Tibial nerve (tissue), 4 donors: ENCODE measurements around the gene LARP1. TPM values are rescaled to one million over a fixed set of nuclear protein-coding genes. Genes with fewer than 3 reads are reported as not detected.

ENCODE experiments used
- DNase-seq, 2 donors: peaks; one replicate each; pipeline ENCODE4 v3.0.0-alpha.2; 2019; ENCODE audit warnings: low spot score in 2 of 2
- H3K27ac ChIP-seq, 4 donors: fragments of 200-600 bp; sonication (generic) in 3 of 4; one replicate each; pipeline ENCODE4 v1.5.1; 2017 to 2019; ENCODE audit warnings: mild to moderate bottlenecking in 1 of 4
- H3K27me3 ChIP-seq, 2 donors: fragments of 200-600 bp; sonication (generic) in 1 of 2; one replicate each; pipeline versions ENCODE4 v1.5.1 to v1.6.0; 2017 to 2019
- H3K36me3 ChIP-seq, 3 donors: fragments of 200-600 bp; sonication (generic); one replicate each; pipeline ENCODE4 v1.5.1; 2018 to 2019
- H3K4me1 ChIP-seq, 4 donors: fragments of 200-600 bp; sonication (generic) in 3 of 4; one replicate each; pipeline ENCODE4 v1.5.1; 2017 to 2019
- H3K4me3 ChIP-seq, 4 donors: fragments of 200-600 bp; sonication (generic) in 3 of 4; one replicate each; pipeline ENCODE4 v1.5.1; 2017 to 2019; ENCODE audit warnings: mild to moderate bottlenecking in 1 of 4, moderate library complexity in 1 of 4
- H3K9me3 ChIP-seq, 4 donors: fragments of 200-600 bp; sonication (generic) in 3 of 4; one replicate each; pipeline ENCODE4 v1.5.1; 2017 to 2019
- CTCF ChIP-seq, 5 experiments: fragments of 200-600 bp in 3 of 5; fragments of 450-650 bp in 2 of 5; sonication (generic) in 3 of 5; IDR thresholded peaks; one replicate each; pipeline ENCODE4 v1.5.1; 2016 to 2019; ENCODE audit warnings: antibody characterized with exemption in 5 of 5, mild to moderate bottlenecking in 3 of 5, moderate library complexity in 2 of 5
- EP300 ChIP-seq, 2 donors: sonication (generic); formaldehyde crosslinking; IDR thresholded peaks; one replicate each; pipeline ENCODE4 v1.6.1; 2017; ENCODE audit warnings: antibody characterized with exemption in 2 of 2, mild to moderate bottlenecking in 1 of 2
- POLR2A ChIP-seq, 2 donors: fragments of 450-650 bp; IDR thresholded peaks; one replicate each; pipeline ENCODE4 v1.6.1; 2017; ENCODE audit warnings: antibody characterized with exemption in 2 of 2, mild to moderate bottlenecking in 2 of 2, moderate library complexity in 2 of 2
- WGBS, 2 donors: methylation state at CpG; one replicate each; pipeline ENCODE4 v1.1.5; 2018; 5-methylcytosine and 5-hydroxymethylcytosine counted together
- small RNA-seq: library from RNA; depleted of rRNA; stranded (forward); fragments of <200 nt; gene quantifications from one replicate; pipeline ENCODE3, GENCODE V24; 2016
- total RNA-seq, 4 donors: library from RNA; depleted of rRNA; stranded (reverse); fragments of >200 nt; gene quantifications; one replicate each; pipeline ENCODE4 v1.1.0, GENCODE V29; 2016

LARP1 gene
- total RNA-seq, 4 donors from 2014 or later, result 114 to 166 (median 144) TPM

- peaks cover 0 to 67% (median 19%) of the 10 kb centered on the region in 4 donors for H3K4me1 ChIP-seq
- H3K27me3 ChIP-seq, result no peaks in the 10 kb centered on the region
- peaks cover 0 to 56% (median 4%) of the 10 kb centered on the region in 3 donors for H3K36me3 ChIP-seq
- no peaks in the 10 kb centered on the region for H3K9me3 ChIP-seq
- TF ChIP-seq EP300 (IDR thresholded peaks at IDR 0.05) (no peak), POLR2A (IDR thresholded peaks at IDR 0.05) (no peak), CTCF (IDR thresholded peaks at IDR 0.05) (no peak)
- H3K27ac ChIP-seq, result peak overlapping the region in 3 of 4 donors; percentile 21 to 60 (median 57)
- no peak for DNase-seq
- H3K4me3 ChIP-seq, result no peak overlapping the region
- 31 to 35% methylated on average over 5 of the region's 5 CpGs for WGBS, 2 donors
Measured at GRCh38 chr5:154865466-154866184, 110.4 kb downstream of the LARP1 start.

GRCh38 chr5:154866841-154867240, 111.7 kb downstream of the LARP1 start:
- TF ChIP-seq POLR2A (IDR thresholded peaks at IDR 0.05), result no peak
- no peak for TF ChIP-seq CTCF (IDR thresholded peaks at IDR 0.05)
- no peak for TF ChIP-seq EP300 (IDR thresholded peaks at IDR 0.05)
- Histone ChIP-seq H3K4me1 (peaks cover 0 to 57% (median 8%) of the 10 kb centered on the region in 4 donors), H3K9me3 (no peaks in the 10 kb centered on the region), H3K36me3 (peaks cover 0 to 68% (median 4%) of the 10 kb centered on the region in 3 donors), H3K27me3 (no peaks in the 10 kb centered on the region), H3K27ac (peak overlapping the region in 2 of 4 donors; percentile 42 to 60), H3K4me3 (no peak overlapping the region)
- DNase-seq, result no peak
- 72 to 77% methylated on average over 2 of the region's 2 CpGs for whole genome bisulfite sequencing, 2 donors

Small RNA genes lying within 50 kb of the gene (small RNA-seq; reads per million reads assigned to genes)
- gene MIR378H, result not detected
- not detected for gene RF00019

Other genes with a start within 250 kb of the LARP1 start
- gene FAXDC2, start 95.2 kb downstream of the LARP1 start, total RNA-seq, result 100 to 1,000 TPM in 1 of 4 donors, 10 to 100 TPM in 3; 57.6 to 154 (median 75.8) TPM
- gene CNOT8, start 103.2 kb downstream of the LARP1 start, total RNA-seq, result 100 to 1,000 TPM in 2 of 4 donors, 10 to 100 TPM in 2; 83.9 to 136 (median 102) TPM
- 10 to 100 TPM; 17.8 to 20.5 (median 18.8) TPM for gene GEMIN5, start 182.8 kb downstream of the LARP1 start, total RNA-seq
- 10 to 100 TPM; 12.2 to 18.1 (median 14.3) TPM for gene MRPL22, start 185.7 kb downstream of the LARP1 start, total RNA-seq